DOHH2 (cell line): ENCODE results near the gene CDH4.

Experiments used
- H3F3A ChIP-seq: fragments of 200-600 bp; sonication (generic), shearing (Covaris generic); 2 replicates; pipeline ENCODE4 v1.6.0; 2016; ENCODE audit warnings: antibody characterized with exemption, mild to moderate bottlenecking; ENCODE audit not compliant: control insufficient read depth, insufficient read depth
- H3K27ac ChIP-seq: fragments of 200-600 bp; sonication (generic); 2 replicates; pipeline ENCODE4 v1.5.1; 2014; ENCODE audit warnings: low read depth, mild to moderate bottlenecking, low read length, moderate library complexity
- H3K27me3 ChIP-seq: fragments of 200-600 bp; sonication (generic); 2 replicates; pipeline ENCODE4 v1.6.1; 2014; ENCODE audit warnings: mild to moderate bottlenecking, low read length, mixed read lengths; ENCODE audit not compliant: control insufficient read depth
- H3K36me3 ChIP-seq: fragments of 200-600 bp; sonication (generic); 2 replicates; pipeline ENCODE4 v1.6.1; 2014; ENCODE audit warnings: mild to moderate bottlenecking, low read length, moderate library complexity, mixed read lengths; ENCODE audit not compliant: control insufficient read depth
- H3K4me1 ChIP-seq: fragments of 200-600 bp; sonication (generic); 2 replicates; pipeline ENCODE4 v1.6.1; 2014; ENCODE audit warnings: mild to moderate bottlenecking, low read length, mixed read lengths; ENCODE audit not compliant: control insufficient read depth
- H3K4me2 ChIP-seq: fragments of 200-600 bp; sonication (generic); 2 replicates; pipeline ENCODE4 v1.6.0; 2014; ENCODE audit warnings: mild to moderate bottlenecking, low read length, moderate library complexity
- H3K4me3 ChIP-seq: fragments of 200-600 bp; sonication (generic); 2 replicates; pipeline ENCODE4 v1.5.1; 2014; ENCODE audit warnings: mild to moderate bottlenecking, low read length, mixed read lengths
- H3K79me2 ChIP-seq: fragments of 200-600 bp; sonication (generic); 2 replicates; pipeline ENCODE4 v1.6.1; 2014; ENCODE audit warnings: mild to moderate bottlenecking, low read length, mixed read lengths; ENCODE audit not compliant: control insufficient read depth
- H3K9me2 ChIP-seq: fragments of 200-600 bp; sonication (generic); replicated peaks from 2 replicates; pipeline ENCODE4 v1.6.1; 2014; ENCODE audit warnings: mild to moderate bottlenecking, low read length, mixed read lengths; ENCODE audit not compliant: control insufficient read depth
- H3K9me3 ChIP-seq: fragments of 200-600 bp; sonication (generic); 2 replicates; pipeline ENCODE4 v1.6.1; 2014; ENCODE audit warnings: antibody characterized with exemption, low read length, mixed read lengths; ENCODE audit not compliant: control insufficient read depth, insufficient read depth
- H4K20me1 ChIP-seq: fragments of 200-600 bp; sonication (generic); 2 replicates; pipeline ENCODE4 v1.6.0; 2014; ENCODE audit warnings: low read depth, mild to moderate bottlenecking, antibody characterized with exemption, low read length, moderate library complexity; ENCODE audit not compliant: control insufficient read depth, insufficient read depth
- EZH2phosphoT487 ChIP-seq: fragments of 200-600 bp; sonication (generic); IDR thresholded peaks from 2 replicates; pipeline ENCODE4 v1.6.1; 2017; ENCODE audit warnings: borderline replicate concordance, mild to moderate bottlenecking, antibody characterized with exemption, low read length, moderate library complexity, mixed read lengths
- TF ChIP-seq, protein P1 (sequence below): fragments of 200-600 bp; sonication (generic); IDR thresholded peaks from one replicate; pipeline ENCODE4 v1.5.1; 2014; ENCODE audit warnings: antibody characterized with exemption, mild to moderate bottlenecking, low read depth, low read length; ENCODE audit not compliant: poor library complexity, severe bottlenecking

CDH4 gene

GRCh38 chr20:61525781-61526431 is 273.8 kb downstream of the CDH4 start:
- TF ChIP-seq EZH2phosphoT487 = no peak
- TF ChIP-seq, protein P1, sequence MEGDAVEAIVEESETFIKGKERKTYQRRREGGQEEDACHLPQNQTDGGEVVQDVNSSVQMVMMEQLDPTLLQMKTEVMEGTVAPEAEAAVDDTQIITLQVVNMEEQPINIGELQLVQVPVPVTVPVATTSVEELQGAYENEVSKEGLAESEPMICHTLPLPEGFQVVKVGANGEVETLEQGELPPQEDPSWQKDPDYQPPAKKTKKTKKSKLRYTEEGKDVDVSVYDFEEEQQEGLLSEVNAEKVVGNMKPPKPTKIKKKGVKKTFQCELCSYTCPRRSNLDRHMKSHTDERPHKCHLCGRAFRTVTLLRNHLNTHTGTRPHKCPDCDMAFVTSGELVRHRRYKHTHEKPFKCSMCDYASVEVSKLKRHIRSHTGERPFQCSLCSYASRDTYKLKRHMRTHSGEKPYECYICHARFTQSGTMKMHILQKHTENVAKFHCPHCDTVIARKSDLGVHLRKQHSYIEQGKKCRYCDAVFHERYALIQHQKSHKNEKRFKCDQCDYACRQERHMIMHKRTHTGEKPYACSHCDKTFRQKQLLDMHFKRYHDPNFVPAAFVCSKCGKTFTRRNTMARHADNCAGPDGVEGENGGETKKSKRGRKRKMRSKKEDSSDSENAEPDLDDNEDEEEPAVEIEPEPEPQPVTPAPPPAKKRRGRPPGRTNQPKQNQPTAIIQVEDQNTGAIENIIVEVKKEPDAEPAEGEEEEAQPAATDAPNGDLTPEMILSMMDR = no peak
- Histone ChIP-seq H3K79me2 (no peaks in the 10 kb centered on the region), H3K9me2 (no peaks in the 10 kb centered on the region), H3F3A (no peaks in the 10 kb centered on the region), H4K20me1 (no peaks in the 10 kb centered on the region), H3K36me3 (no peaks in the 10 kb centered on the region), H3K4me1 (no peaks in the 10 kb centered on the region), H3K27ac (no peak overlapping the region), H3K4me3 (no peak overlapping the region), H3K27me3 (no peaks in the 10 kb centered on the region), H3K4me2 (no peak overlapping the region), H3K9me3 (no peaks in the 10 kb centered on the region)

DNA sequence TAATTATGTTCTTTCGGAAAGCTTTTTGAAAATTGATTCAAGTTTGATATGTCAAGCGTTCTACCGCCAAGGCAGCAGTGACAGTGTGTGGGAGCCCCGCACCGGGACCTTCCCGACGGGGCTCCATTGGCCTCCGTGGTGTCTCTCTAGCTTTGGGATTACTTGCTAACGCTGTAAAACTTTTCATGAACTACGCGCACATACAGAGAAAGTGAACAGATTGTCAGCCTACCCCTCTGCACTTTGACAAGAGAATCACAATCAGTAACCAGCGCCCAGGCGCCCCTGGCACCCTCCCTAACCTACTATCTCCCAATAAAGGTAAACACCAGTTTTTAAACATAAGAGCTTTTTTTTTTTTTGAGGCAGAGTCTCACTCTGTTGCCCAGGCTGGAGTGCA is 274.8 kb downstream of the CDH4 start:
- Histone ChIP-seq H3K79me2 (no peaks in the 10 kb centered on the region), H3K27me3 (no peaks in the 10 kb centered on the region)

DNA sequence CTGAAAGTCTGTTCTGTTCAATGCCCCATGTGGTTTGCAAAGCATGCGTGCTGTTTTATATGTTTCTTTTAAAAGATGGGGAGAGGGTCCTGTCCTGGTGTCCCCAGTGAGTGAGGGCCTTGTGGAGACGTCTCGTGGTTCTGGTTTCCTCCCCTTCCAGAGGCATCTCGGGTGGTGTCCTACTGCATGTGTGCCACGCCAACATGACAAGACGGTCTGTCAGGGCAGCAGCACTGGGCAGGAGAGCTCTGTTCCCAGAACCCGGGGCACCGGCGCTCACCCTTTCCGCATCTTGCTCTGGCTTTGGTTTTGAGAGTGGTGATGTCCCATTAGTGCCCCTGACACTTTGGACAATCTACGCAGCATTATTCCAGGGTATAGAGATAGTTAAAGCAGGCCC is 275.6 kb downstream of the CDH4 start:
- no peaks in the 10 kb centered on the region for H3F3A ChIP-seq
- no peaks in the 10 kb centered on the region for H3K36me3 ChIP-seq
- no peaks in the 10 kb centered on the region for H3K9me3 ChIP-seq
- H3K4me2 ChIP-seq = no peak overlapping the region
- no peaks in the 10 kb centered on the region for H3K27me3 ChIP-seq
- no peak overlapping the region for H3K27ac ChIP-seq
- H4K20me1 ChIP-seq = no peaks in the 10 kb centered on the region
- H3K79me2 ChIP-seq = no peaks in the 10 kb centered on the region
- H3K4me3 ChIP-seq = no peak overlapping the region
- TF ChIP-seq, protein P1 = no peak
- TF ChIP-seq EZH2phosphoT487 = no peak
- H3K9me2 ChIP-seq = no peaks in the 10 kb centered on the region
- H3K4me1 ChIP-seq = no peaks in the 10 kb centered on the region

More for the DNA sequence above, 274.8 kb downstream of the CDH4 start:
- no peaks in the 10 kb centered on the region for H3K9me2 ChIP-seq
- H3K4me1 ChIP-seq = no peaks in the 10 kb centered on the region
- no peaks in the 10 kb centered on the region for H4K20me1 ChIP-seq
- H3K4me3 ChIP-seq = no peak overlapping the region
- H3K27ac ChIP-seq = no peak overlapping the region
- no peaks in the 10 kb centered on the region for H3F3A ChIP-seq
- H3K9me3 ChIP-seq = no peaks in the 10 kb centered on the region
- H3K36me3 ChIP-seq = no peaks in the 10 kb centered on the region
- no peak for TF ChIP-seq EZH2phosphoT487
- TF ChIP-seq, protein P1 = no peak
- no peak overlapping the region for H3K4me2 ChIP-seq
